ENCODE data around the gene P4HTM. TPM values are rescaled to one million over a fixed set of nuclear protein-coding genes. Genes with fewer than 3 reads are reported as not detected.

Gene P4HTM
- total and polyA plus RNA-seq, 2 of the 4 experiments (the other 2 are of a cell fraction) = 10.4 to 26.1 TPM

- ATAC-seq (ENCODE audit: low read depth) = no peak; the same call in 1 of the 2 replicates
- Histone ChIP-seq H2AK5ac (ENCODE audit: low read depth, low read length) (no peak overlapping the region), H2AK9ac (replicated peaks; ENCODE audit: low read depth, low read length, poor library complexity) (no peak overlapping the region), H2BK5ac (ENCODE audit: low read depth, low read length, poor library complexity, severe bottlenecking) (no peak overlapping the region), H2BK120ac (ENCODE audit: low read depth, low read length) (no peak overlapping the region), H3K9me3 (ENCODE audit: control insufficient read depth, insufficient read depth, low read length) (no peaks in the 10 kb centered on the region), H3K4ac (ENCODE audit: low read depth, low read length) (no peak overlapping the region), H2BK20ac (ENCODE audit: low read depth, low read length) (no peak overlapping the region), H3K56ac (ENCODE audit: extremely low read depth, insufficient read depth, low read length) (no peak overlapping the region), H3K9me1 (ENCODE audit: insufficient read depth, low read length) (peaks cover 7% of the 10 kb centered on the region), H3K14ac (replicated peaks; ENCODE audit: low read depth, low read length) (no peak overlapping the region), H3K18ac (ENCODE audit: low read depth, low read length) (no peak overlapping the region), H3K79me1 (ENCODE audit: low read depth in 1 of 2, low read length in 2 of 2) (peaks cover 16 to 62% of the 10 kb centered on the region in 2 experiments), H4K5ac (ENCODE audit: low read depth, low read length) (no peak overlapping the region), H4K8ac (ENCODE audit: low read depth in 2 of 2, low read length in 2 of 2) (no peak overlapping the region), H3K4me3 (ENCODE audit: insufficient read depth, low read depth, low read length) (no peak overlapping the region), H2BK15ac (ENCODE audit: low read depth, low read length) (no peak overlapping the region), H3K23ac (ENCODE audit: low read depth, low read length) (no peak overlapping the region), H4K20me1 (ENCODE audit: insufficient read depth, low read length) (peaks cover 8% of the 10 kb centered on the region), H3K9ac (ENCODE audit: low read depth, low read length) (no peak overlapping the region), H2AFZ (replicated peaks; ENCODE audit: low read length, poor library complexity) (no peak overlapping the region), H4K91ac (ENCODE audit: insufficient read depth, low read depth, low read length) (no peak overlapping the region), H3K27ac (ENCODE audit: insufficient read depth, low read length) (no peak overlapping the region), H3K36me3 (ENCODE audit: control insufficient read depth, insufficient read depth, low read length) (peaks cover 19% of the 10 kb centered on the region), H3K4me2 (ENCODE audit: low read depth, low read length) (no peak overlapping the region), H3K4me1 (ENCODE audit: control insufficient read depth, insufficient read depth, low read length) (no peaks in the 10 kb centered on the region), H3K27me3 (ENCODE audit: control insufficient read depth, insufficient read depth, low read length) (no peaks in the 10 kb centered on the region)
- 100% methylated on average over 1 of the region's 2 CpGs; no CpG with 5 or more reads in 1 of the 2 experiments for WGBS, 2 experiments (ENCODE audit: extremely low coverage in 2 of 2, insufficient read length in 1 of 2)
- DNase-seq = no peak
- ChIA-PET POLR2A (ENCODE audit: unreplicated experiment) (no interaction called here), CTCF (no interaction called here)
- intact Hi-C loops (cut with micrococcal nuclease) = no loop called here
- dilution Hi-C loops (cut with HindIII; ENCODE audit: low sequenced_read_pairs, unreplicated experiment) = no loop called here
- in situ Hi-C loops (cut with MboI; ENCODE audit: low sequenced_read_pairs) = no loop called here
- no peak for TF ChIP-seq RAD21 (IDR thresholded peaks at IDR 0.05; ENCODE audit: low read length)
- TF ChIP-seq CEBPB (IDR thresholded peaks at IDR 0.05; ENCODE audit: low read depth, low read length) = no peak
- TF ChIP-seq RCOR1 (IDR thresholded peaks at IDR 0.05; ENCODE audit: insufficient replicate concordance, low read length) = no peak
- TF ChIP-seq BHLHE40 (IDR thresholded peaks at IDR 0.05; ENCODE audit: low read depth, low read length) = no peak
- TF ChIP-seq MAFK (IDR thresholded peaks at IDR 0.05; ENCODE audit: low read depth, low read length) = no peak
- TF ChIP-seq NFE2L2 (IDR thresholded peaks at IDR 0.05; ENCODE audit: low read depth, low read length) = no peak
- TF ChIP-seq MAZ (IDR thresholded peaks at IDR 0.05; ENCODE audit: borderline replicate concordance, low read depth, low read length) = no peak
- no peak for TF ChIP-seq CHD1 (IDR thresholded peaks at IDR 0.05; ENCODE audit: low read depth, low read length)
- no peak for TF ChIP-seq MXI1 (IDR thresholded peaks at IDR 0.05; ENCODE audit: borderline replicate concordance, low read depth, low read length)
- no peak for TF ChIP-seq POLR2A (IDR thresholded peaks at IDR 0.05; ENCODE audit: low read depth, low read length)
- TF ChIP-seq, protein P1, sequence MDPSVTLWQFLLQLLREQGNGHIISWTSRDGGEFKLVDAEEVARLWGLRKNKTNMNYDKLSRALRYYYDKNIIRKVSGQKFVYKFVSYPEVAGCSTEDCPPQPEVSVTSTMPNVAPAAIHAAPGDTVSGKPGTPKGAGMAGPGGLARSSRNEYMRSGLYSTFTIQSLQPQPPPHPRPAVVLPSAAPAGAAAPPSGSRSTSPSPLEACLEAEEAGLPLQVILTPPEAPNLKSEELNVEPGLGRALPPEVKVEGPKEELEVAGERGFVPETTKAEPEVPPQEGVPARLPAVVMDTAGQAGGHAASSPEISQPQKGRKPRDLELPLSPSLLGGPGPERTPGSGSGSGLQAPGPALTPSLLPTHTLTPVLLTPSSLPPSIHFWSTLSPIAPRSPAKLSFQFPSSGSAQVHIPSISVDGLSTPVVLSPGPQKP (IDR thresholded peaks at IDR 0.05; ENCODE audit: borderline replicate concordance, low read depth, low read length) = no peak
- TF ChIP-seq RFX5 (IDR thresholded peaks at IDR 0.05; ENCODE audit: low read depth, low read length) = no peak
- TF ChIP-seq SMC3 (IDR thresholded peaks at IDR 0.05; ENCODE audit: low read depth, low read length) = no peak
- no peak for TF ChIP-seq USF2 (IDR thresholded peaks at IDR 0.05; ENCODE audit: low read depth, low read length)
- no peak for TF ChIP-seq CTCF (conservative IDR thresholded peaks at IDR 0.05; ENCODE audit: low read depth, low read length)
- no peak for TF ChIP-seq FOS (IDR thresholded peaks at IDR 0.05; ENCODE audit: low read depth, low read length)
- no TSS peak for BruUV-seq (replicated peaks)
Measured at GRCh38 chr3:48957006-48957705, 32.9 kb upstream of the P4HTM start.

Data from IMR-90 (cell line).